DOHH2 (cell line): Measurements from ENCODE around the gene YIF1A.

Source experiments
- H3F3A ChIP-seq: fragments of 200-600 bp; sonication (generic), shearing (Covaris generic); 2 replicates; pipeline ENCODE4 v1.6.0; 2016; ENCODE audit warnings: antibody characterized with exemption, mild to moderate bottlenecking; ENCODE audit not compliant: control insufficient read depth, insufficient read depth
- H3K27ac ChIP-seq: fragments of 200-600 bp; sonication (generic); 2 replicates; pipeline ENCODE4 v1.5.1; 2014; ENCODE audit warnings: low read depth, mild to moderate bottlenecking, low read length, moderate library complexity
- H3K27me3 ChIP-seq: fragments of 200-600 bp; sonication (generic); 2 replicates; pipeline ENCODE4 v1.6.1; 2014; ENCODE audit warnings: mild to moderate bottlenecking, low read length, mixed read lengths; ENCODE audit not compliant: control insufficient read depth
- H3K36me3 ChIP-seq: fragments of 200-600 bp; sonication (generic); 2 replicates; pipeline ENCODE4 v1.6.1; 2014; ENCODE audit warnings: mild to moderate bottlenecking, low read length, moderate library complexity, mixed read lengths; ENCODE audit not compliant: control insufficient read depth
- H3K4me1 ChIP-seq: fragments of 200-600 bp; sonication (generic); 2 replicates; pipeline ENCODE4 v1.6.1; 2014; ENCODE audit warnings: mild to moderate bottlenecking, low read length, mixed read lengths; ENCODE audit not compliant: control insufficient read depth
- H3K4me2 ChIP-seq: fragments of 200-600 bp; sonication (generic); 2 replicates; pipeline ENCODE4 v1.6.0; 2014; ENCODE audit warnings: mild to moderate bottlenecking, low read length, moderate library complexity
- H3K4me3 ChIP-seq: fragments of 200-600 bp; sonication (generic); 2 replicates; pipeline ENCODE4 v1.5.1; 2014; ENCODE audit warnings: mild to moderate bottlenecking, low read length, mixed read lengths
- H3K79me2 ChIP-seq: fragments of 200-600 bp; sonication (generic); 2 replicates; pipeline ENCODE4 v1.6.1; 2014; ENCODE audit warnings: mild to moderate bottlenecking, low read length, mixed read lengths; ENCODE audit not compliant: control insufficient read depth
- H3K9me2 ChIP-seq: fragments of 200-600 bp; sonication (generic); replicated peaks from 2 replicates; pipeline ENCODE4 v1.6.1; 2014; ENCODE audit warnings: mild to moderate bottlenecking, low read length, mixed read lengths; ENCODE audit not compliant: control insufficient read depth
- H3K9me3 ChIP-seq: fragments of 200-600 bp; sonication (generic); 2 replicates; pipeline ENCODE4 v1.6.1; 2014; ENCODE audit warnings: antibody characterized with exemption, low read length, mixed read lengths; ENCODE audit not compliant: control insufficient read depth, insufficient read depth
- H4K20me1 ChIP-seq: fragments of 200-600 bp; sonication (generic); 2 replicates; pipeline ENCODE4 v1.6.0; 2014; ENCODE audit warnings: low read depth, mild to moderate bottlenecking, antibody characterized with exemption, low read length, moderate library complexity; ENCODE audit not compliant: control insufficient read depth, insufficient read depth
- CTCF ChIP-seq: fragments of 200-600 bp; sonication (generic); IDR thresholded peaks from one replicate; pipeline ENCODE4 v1.5.1; 2014; ENCODE audit warnings: antibody characterized with exemption, mild to moderate bottlenecking, low read depth, low read length; ENCODE audit not compliant: poor library complexity, severe bottlenecking
- EZH2phosphoT487 ChIP-seq: fragments of 200-600 bp; sonication (generic); IDR thresholded peaks from 2 replicates; pipeline ENCODE4 v1.6.1; 2017; ENCODE audit warnings: borderline replicate concordance, mild to moderate bottlenecking, antibody characterized with exemption, low read length, moderate library complexity, mixed read lengths

Gene YIF1A

GRCh38 chr11:66280428-66280827, 8.5 kb downstream of the YIF1A start:
- peaks cover 3% of the 10 kb centered on the region; the same call in 1 of the 2 replicates for H3F3A ChIP-seq
- no peaks in the 10 kb centered on the region for H3K79me2 ChIP-seq
- peaks cover 11% of the 10 kb centered on the region; the same call in 1 of the 2 replicates for H3K36me3 ChIP-seq
- no peak overlapping the region for H3K27ac ChIP-seq
- no peak for TF ChIP-seq EZH2phosphoT487
- no peak for TF ChIP-seq CTCF
- no peaks in the 10 kb centered on the region for H3K27me3 ChIP-seq
- H3K9me2 ChIP-seq, result no peaks in the 10 kb centered on the region
- peaks cover 36% of the 10 kb centered on the region for H3K4me1 ChIP-seq
- H3K9me3 ChIP-seq, result no peaks in the 10 kb centered on the region
- H4K20me1 ChIP-seq, result no peaks in the 10 kb centered on the region
- H3K4me2 ChIP-seq, result no peak overlapping the region
- no peak overlapping the region for H3K4me3 ChIP-seq

- Histone ChIP-seq H3F3A (peaks cover 3% of the 10 kb centered on the region; the same call in 1 of the 2 replicates), H3K4me1 (peaks cover 30% of the 10 kb centered on the region), H3K4me3 (no peak overlapping the region), H3K9me2 (no peaks in the 10 kb centered on the region), H3K27ac (no peak overlapping the region), H3K27me3 (no peaks in the 10 kb centered on the region), H3K36me3 (peaks cover 14% of the 10 kb centered on the region; the same call in 1 of the 2 replicates), H3K79me2 (no peaks in the 10 kb centered on the region), H3K9me3 (no peaks in the 10 kb centered on the region), H3K4me2 (no peak overlapping the region), H4K20me1 (no peaks in the 10 kb centered on the region)
- TF ChIP-seq CTCF (no peak), EZH2phosphoT487 (no peak)
These were observed 9.7 kb downstream of the YIF1A start for GRCh38 chr11:66279092-66279734.

- H4K20me1 ChIP-seq, result no peaks in the 10 kb centered on the region
- H3K36me3 ChIP-seq, result peaks cover 19% of the 10 kb centered on the region; the same call in 1 of the 2 replicates
- no peaks in the 10 kb centered on the region for H3K27me3 ChIP-seq
- H3K79me2 ChIP-seq, result no peaks in the 10 kb centered on the region
- peak overlapping the region; percentile 44 for H3K4me2 ChIP-seq
- peaks cover 30% of the 10 kb centered on the region for H3K4me1 ChIP-seq
- H3F3A ChIP-seq, result peaks cover 3% of the 10 kb centered on the region; the same call in 1 of the 2 replicates
- H3K27ac ChIP-seq, result no peak overlapping the region
- TF ChIP-seq CTCF (no peak), EZH2phosphoT487 (no peak)
- peak overlapping the region; percentile 31; the same call in 1 of the 2 replicates for H3K4me3 ChIP-seq
- H3K9me2 ChIP-seq, result no peaks in the 10 kb centered on the region
- no peaks in the 10 kb centered on the region for H3K9me3 ChIP-seq
These were observed 10.4 kb downstream of the YIF1A start for GRCh38 chr11:66278363-66279091.
